ENCODE measurements around the gene CAMKK1. TPM values are rescaled to one million over a fixed set of nuclear protein-coding genes. Genes with fewer than 3 reads are reported as not detected.

CAMKK1 gene
- total and polyA plus RNA-seq, 2 donors from 2014 or later = 2.6 to 6.0 TPM

DNA sequence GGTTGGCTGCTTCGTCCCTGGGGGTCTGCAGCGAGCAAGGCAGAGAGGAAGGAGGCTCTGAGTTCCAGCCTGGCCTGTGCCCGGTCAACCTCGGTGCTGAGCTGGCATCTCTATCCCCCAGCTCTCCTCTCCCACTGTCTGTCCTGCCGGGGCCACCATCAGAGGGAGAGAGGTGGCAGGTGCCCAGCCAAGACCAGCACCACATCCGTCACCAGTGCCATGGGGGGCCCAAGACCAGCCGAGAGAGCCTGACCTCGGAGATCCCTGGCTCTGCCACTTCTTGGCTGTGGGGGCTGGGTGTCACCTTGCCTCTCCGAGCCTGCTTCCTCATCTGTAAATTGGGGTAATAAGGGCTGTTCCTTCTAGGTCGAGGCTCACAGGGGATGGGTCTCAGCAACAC is 24.0 kb upstream of the CAMKK1 start:
- intact Hi-C loops (cut with DNase I) = no loop called here
- Histone ChIP-seq H3K9ac (ENCODE audit: low read length in 3 of 3) (no peak overlapping the region), H3K4me3 (ENCODE audit: low read length in 3 of 3) (no peak overlapping the region)

GRCh38 chr17:3915995-3916696 is 23.3 kb upstream of the CAMKK1 start, which contains the start of gene P2RX1:
Gene P2RX1, minus strand, starts transcription at chr17:3916465. Its CDS starts 240 bp downstream, at chr17:3916225.
- H3K4me3 ChIP-seq (ENCODE audit: low read length in 3 of 3) = no peak within 1 kb of the TSS
- TF ChIP-seq, protein P1, sequence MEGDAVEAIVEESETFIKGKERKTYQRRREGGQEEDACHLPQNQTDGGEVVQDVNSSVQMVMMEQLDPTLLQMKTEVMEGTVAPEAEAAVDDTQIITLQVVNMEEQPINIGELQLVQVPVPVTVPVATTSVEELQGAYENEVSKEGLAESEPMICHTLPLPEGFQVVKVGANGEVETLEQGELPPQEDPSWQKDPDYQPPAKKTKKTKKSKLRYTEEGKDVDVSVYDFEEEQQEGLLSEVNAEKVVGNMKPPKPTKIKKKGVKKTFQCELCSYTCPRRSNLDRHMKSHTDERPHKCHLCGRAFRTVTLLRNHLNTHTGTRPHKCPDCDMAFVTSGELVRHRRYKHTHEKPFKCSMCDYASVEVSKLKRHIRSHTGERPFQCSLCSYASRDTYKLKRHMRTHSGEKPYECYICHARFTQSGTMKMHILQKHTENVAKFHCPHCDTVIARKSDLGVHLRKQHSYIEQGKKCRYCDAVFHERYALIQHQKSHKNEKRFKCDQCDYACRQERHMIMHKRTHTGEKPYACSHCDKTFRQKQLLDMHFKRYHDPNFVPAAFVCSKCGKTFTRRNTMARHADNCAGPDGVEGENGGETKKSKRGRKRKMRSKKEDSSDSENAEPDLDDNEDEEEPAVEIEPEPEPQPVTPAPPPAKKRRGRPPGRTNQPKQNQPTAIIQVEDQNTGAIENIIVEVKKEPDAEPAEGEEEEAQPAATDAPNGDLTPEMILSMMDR (IDR thresholded peaks at IDR 0.05; ENCODE audit: borderline replicate concordance, extremely low read depth, insufficient read depth) = no peak
- H3K4me1 ChIP-seq (ENCODE audit: control insufficient read depth in 2 of 3, insufficient read depth in 2 of 3, low read depth in 1 of 3, low read length in 3 of 3) = peaks cover 0 to 10% (median 0%) of the 10 kb centered on the region in 3 donors
- intact Hi-C loops (cut with DNase I) = no loop called here
- no peaks in the 10 kb centered on the region for H3K36me3 ChIP-seq (ENCODE audit: control insufficient read depth in 2 of 3, insufficient read depth in 3 of 3, low read length in 3 of 3)
- H3K9ac ChIP-seq (ENCODE audit: low read length in 3 of 3) = no peak within 1 kb of the TSS
- DNase-seq (peak in 1 of 5 donors; percentile 38), FAIRE-seq (no peak)
- H3K27ac ChIP-seq (ENCODE audit: low read depth in 2 of 2, low read length in 2 of 2) = peak within 1 kb of the TSS in 1 of 2 donors; percentile 11
- no peaks in the 10 kb centered on the region for H3K9me3 ChIP-seq (ENCODE audit: control insufficient read depth in 2 of 3, insufficient read depth in 1 of 3, low read length in 3 of 3)
- H3K27me3 ChIP-seq (ENCODE audit: control insufficient read depth, insufficient read depth, low read length) = no peaks in the 10 kb centered on the region

More for the DNA sequence above, 24.0 kb upstream of the CAMKK1 start:
- Histone ChIP-seq H3K27me3 (ENCODE audit: control insufficient read depth, insufficient read depth, low read length) (no peaks in the 10 kb centered on the region), H3K4me1 (ENCODE audit: control insufficient read depth in 2 of 3, insufficient read depth in 2 of 3, low read depth in 1 of 3, low read length in 3 of 3) (peaks cover 0 to 10% (median 0%) of the 10 kb centered on the region in 3 donors), H3K27ac (ENCODE audit: low read depth in 2 of 2, low read length in 2 of 2) (peak overlapping the region in 1 of 2 donors; percentile 11), H3K36me3 (ENCODE audit: control insufficient read depth in 2 of 3, insufficient read depth in 3 of 3, low read length in 3 of 3) (no peaks in the 10 kb centered on the region), H3K9me3 (ENCODE audit: control insufficient read depth in 2 of 3, insufficient read depth in 1 of 3, low read length in 3 of 3) (no peaks in the 10 kb centered on the region)
- DNase-seq (peak in 1 of 5 donors; percentile 75), FAIRE-seq (no peak)
- TF ChIP-seq, protein P1 (IDR thresholded peaks at IDR 0.05; ENCODE audit: borderline replicate concordance, extremely low read depth, insufficient read depth) = no peak

- DNase-seq (no peak), FAIRE-seq (no peak)
- Histone ChIP-seq H3K9ac (ENCODE audit: low read length in 3 of 3) (no peak overlapping the region), H3K9me3 (ENCODE audit: control insufficient read depth in 2 of 3, insufficient read depth in 1 of 3, low read length in 3 of 3) (no peaks in the 10 kb centered on the region), H3K27ac (ENCODE audit: low read depth in 2 of 2, low read length in 2 of 2) (no peak overlapping the region), H3K36me3 (ENCODE audit: control insufficient read depth in 2 of 3, insufficient read depth in 3 of 3, low read length in 3 of 3) (no peaks in the 10 kb centered on the region), H3K4me3 (ENCODE audit: low read length in 3 of 3) (no peak overlapping the region), H3K4me1 (ENCODE audit: control insufficient read depth in 2 of 3, insufficient read depth in 2 of 3, low read depth in 1 of 3, low read length in 3 of 3) (peaks cover 0 to 10% (median 0%) of the 10 kb centered on the region in 3 donors), H3K27me3 (ENCODE audit: control insufficient read depth, insufficient read depth, low read length) (no peaks in the 10 kb centered on the region)
- TF ChIP-seq, protein P1 (IDR thresholded peaks at IDR 0.05; ENCODE audit: borderline replicate concordance, extremely low read depth, insufficient read depth) = no peak
- intact Hi-C loops (cut with DNase I) = no loop called here
Observed at GRCh38 chr17:3915581-3915994, 22.7 kb upstream of the CAMKK1 start.
